G401.6 (cell line): ENCODE measurements around the gene SPTY2D1.
"Not testable (repeated sequence)": the region's sequence is repeated elsewhere in the genome, so short reads cannot be mapped to it uniquely, and the experiment has no call there.

Experiments
- FAIRE-seq: peaks from 2 replicates; lab custom pipeline; 2012; peaks lifted over from hg19 to GRCh38; lab: Jason Lieb, UNC

The SPTY2D1 gene

GRCh38 chr11:18618342-18619025 is 15.7 kb downstream of the SPTY2D1 start:
- no peak for FAIRE-seq

- no peak for FAIRE-seq
These were observed 16.3 kb downstream of the SPTY2D1 start for GRCh38 chr11:18617688-18618341.

GRCh38 chr11:18615628-18616392 is 18.3 kb downstream of the SPTY2D1 start:
- FAIRE-seq, result no peak

- no peak for FAIRE-seq
These were observed 19.5 kb downstream of the SPTY2D1 start for GRCh38 chr11:18614667-18615066.

- no peak for FAIRE-seq
These were observed 21.7 kb downstream of the SPTY2D1 start for GRCh38 chr11:18612394-18612793.

GRCh38 chr11:18611196-18611595 is 22.9 kb downstream of the SPTY2D1 start:
- FAIRE-seq, result no peak

- no peak for FAIRE-seq
These were observed 25.8 kb downstream of the SPTY2D1 start for GRCh38 chr11:18608376-18608775.

GRCh38 chr11:18600915-18601569 is 33.1 kb downstream of the SPTY2D1 start:
- no peak for FAIRE-seq

- no peak for FAIRE-seq
These were observed 34.4 kb downstream of the SPTY2D1 start, which contains the start of gene MISFA for GRCh38 chr11:18599739-18600230. Gene MISFA, plus strand, starts transcription at chr11:18599789. Its CDS starts 140 bp downstream, at chr11:18599929.

GRCh38 chr11:18594999-18595749 is 39.0 kb downstream of the SPTY2D1 start:
- no peak for FAIRE-seq

GRCh38 chr11:18594088-18594487 is 40.1 kb downstream of the SPTY2D1 start:
- FAIRE-seq, result not testable (repeated sequence)

GRCh38 chr11:18590571-18590970 is 43.6 kb downstream of the SPTY2D1 start:
- no peak for FAIRE-seq

- FAIRE-seq, result peak; percentile 89
These were observed 45.6 kb downstream of the SPTY2D1 start, which contains the start of gene UEVLD for GRCh38 chr11:18588297-18589252. Gene UEVLD, minus strand, starts transcription at chr11:18588734. Its CDS starts 80 bp downstream, at chr11:18588654.

GRCh38 chr11:18581825-18582224 is 52.3 kb downstream of the SPTY2D1 start:
- no peak for FAIRE-seq

- FAIRE-seq, result no peak
These were observed 53.9 kb downstream of the SPTY2D1 start for GRCh38 chr11:18580113-18580766.

GRCh38 chr11:18578975-18579598 is 55.1 kb downstream of the SPTY2D1 start:
- FAIRE-seq, result no peak

- no peak for FAIRE-seq
These were observed 58.8 kb downstream of the SPTY2D1 start for GRCh38 chr11:18575361-18575760.

GRCh38 chr11:18567081-18567480 is 67.1 kb downstream of the SPTY2D1 start:
- FAIRE-seq, result no peak

- FAIRE-seq, result no peak
These were observed 67.7 kb downstream of the SPTY2D1 start for GRCh38 chr11:18566406-18566805.
